ENCODE data around the gene PDCD2L. TPM values are rescaled to one million over a fixed set of nuclear protein-coding genes. Genes with fewer than 3 reads are reported as not detected.
"Not testable (repeated sequence)": the region's sequence is repeated elsewhere in the genome, so short reads cannot be mapped to it uniquely, and the experiment has no call there.

The PDCD2L gene
- total RNA-seq, 6 donors from 2014 or later, result 3.2 to 35.6 (median 9.5) TPM

DNA sequence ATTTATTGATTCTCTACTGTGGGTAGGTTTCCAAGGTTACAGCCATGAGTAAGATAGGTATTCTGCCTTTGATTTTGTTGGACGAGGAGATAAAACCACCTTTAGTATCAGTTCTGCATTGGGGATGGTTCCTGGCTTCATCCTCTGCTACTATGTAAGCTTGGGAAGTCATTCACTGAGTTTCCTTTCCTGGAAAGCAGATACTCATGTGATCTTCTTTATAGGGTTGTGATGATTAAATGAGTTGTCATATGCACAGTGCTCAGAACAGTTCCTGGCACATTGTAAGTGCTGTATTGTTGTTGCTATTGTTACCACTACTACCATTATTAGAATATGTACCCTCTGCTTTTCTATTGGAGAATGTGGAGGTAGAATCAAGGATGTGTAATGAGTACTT is 64.2 kb downstream of the PDCD2L start:
- Histone ChIP-seq H3K27ac (no peak overlapping the region), H3K36me3 (peaks cover 38 to 96% (median 62%) of the 10 kb centered on the region in 4 donors), H3K4me1 (no peaks in the 10 kb centered on the region), H3K4me3 (no peak overlapping the region), H3K27me3 (no peaks in the 10 kb centered on the region), H3K9me3 (no peaks in the 10 kb centered on the region)
- 47 to 69% methylated on average over 1 of the region's 1 CpG for WGBS, 2 donors
- ATAC-seq (ENCODE audit: low FRiP score in 2 of 2) (no peak), DNase-seq (no peak)
- no peak for TF ChIP-seq EP300 (IDR thresholded peaks at IDR 0.05)
- TF ChIP-seq, protein P1, sequence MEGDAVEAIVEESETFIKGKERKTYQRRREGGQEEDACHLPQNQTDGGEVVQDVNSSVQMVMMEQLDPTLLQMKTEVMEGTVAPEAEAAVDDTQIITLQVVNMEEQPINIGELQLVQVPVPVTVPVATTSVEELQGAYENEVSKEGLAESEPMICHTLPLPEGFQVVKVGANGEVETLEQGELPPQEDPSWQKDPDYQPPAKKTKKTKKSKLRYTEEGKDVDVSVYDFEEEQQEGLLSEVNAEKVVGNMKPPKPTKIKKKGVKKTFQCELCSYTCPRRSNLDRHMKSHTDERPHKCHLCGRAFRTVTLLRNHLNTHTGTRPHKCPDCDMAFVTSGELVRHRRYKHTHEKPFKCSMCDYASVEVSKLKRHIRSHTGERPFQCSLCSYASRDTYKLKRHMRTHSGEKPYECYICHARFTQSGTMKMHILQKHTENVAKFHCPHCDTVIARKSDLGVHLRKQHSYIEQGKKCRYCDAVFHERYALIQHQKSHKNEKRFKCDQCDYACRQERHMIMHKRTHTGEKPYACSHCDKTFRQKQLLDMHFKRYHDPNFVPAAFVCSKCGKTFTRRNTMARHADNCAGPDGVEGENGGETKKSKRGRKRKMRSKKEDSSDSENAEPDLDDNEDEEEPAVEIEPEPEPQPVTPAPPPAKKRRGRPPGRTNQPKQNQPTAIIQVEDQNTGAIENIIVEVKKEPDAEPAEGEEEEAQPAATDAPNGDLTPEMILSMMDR (IDR thresholded peaks at IDR 0.05), result no peak
- no peak for TF ChIP-seq POLR2AphosphoS5 (IDR thresholded peaks at IDR 0.05)
- TF ChIP-seq POLR2A (IDR thresholded peaks at IDR 0.05), result no peak

DNA sequence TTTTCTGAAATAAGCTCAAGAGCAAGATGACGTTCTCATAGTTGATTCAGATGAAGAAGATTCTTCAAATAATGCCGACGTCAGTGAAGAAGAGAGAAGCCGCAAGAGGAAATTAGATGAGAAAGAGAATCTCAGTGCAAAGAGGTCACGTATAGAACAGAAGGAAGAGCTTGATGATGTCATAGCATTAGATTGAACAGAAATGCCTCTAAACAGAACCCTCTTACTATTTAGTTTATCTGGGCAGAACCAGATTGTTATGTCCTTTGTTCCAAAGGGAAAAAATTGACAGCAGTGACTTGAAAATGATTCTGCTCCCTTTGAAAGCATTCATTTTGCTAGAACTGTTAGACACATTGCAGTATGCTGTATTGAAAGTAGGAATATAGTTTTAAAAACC is 64.8 kb downstream of the PDCD2L start:
- H3K36me3 ChIP-seq, result peaks cover 33 to 90% (median 57%) of the 10 kb centered on the region in 4 donors
- not testable (repeated sequence) for H3K27me3 ChIP-seq; H3K9me3 ChIP-seq; DNase-seq; H3K4me1 ChIP-seq; H3K4me3 ChIP-seq; ATAC-seq (ENCODE audit: low FRiP score in 2 of 2); H3K27ac ChIP-seq
- 86 to 92% methylated on average over 5 of the region's 5 CpGs for WGBS, 2 donors

DNA sequence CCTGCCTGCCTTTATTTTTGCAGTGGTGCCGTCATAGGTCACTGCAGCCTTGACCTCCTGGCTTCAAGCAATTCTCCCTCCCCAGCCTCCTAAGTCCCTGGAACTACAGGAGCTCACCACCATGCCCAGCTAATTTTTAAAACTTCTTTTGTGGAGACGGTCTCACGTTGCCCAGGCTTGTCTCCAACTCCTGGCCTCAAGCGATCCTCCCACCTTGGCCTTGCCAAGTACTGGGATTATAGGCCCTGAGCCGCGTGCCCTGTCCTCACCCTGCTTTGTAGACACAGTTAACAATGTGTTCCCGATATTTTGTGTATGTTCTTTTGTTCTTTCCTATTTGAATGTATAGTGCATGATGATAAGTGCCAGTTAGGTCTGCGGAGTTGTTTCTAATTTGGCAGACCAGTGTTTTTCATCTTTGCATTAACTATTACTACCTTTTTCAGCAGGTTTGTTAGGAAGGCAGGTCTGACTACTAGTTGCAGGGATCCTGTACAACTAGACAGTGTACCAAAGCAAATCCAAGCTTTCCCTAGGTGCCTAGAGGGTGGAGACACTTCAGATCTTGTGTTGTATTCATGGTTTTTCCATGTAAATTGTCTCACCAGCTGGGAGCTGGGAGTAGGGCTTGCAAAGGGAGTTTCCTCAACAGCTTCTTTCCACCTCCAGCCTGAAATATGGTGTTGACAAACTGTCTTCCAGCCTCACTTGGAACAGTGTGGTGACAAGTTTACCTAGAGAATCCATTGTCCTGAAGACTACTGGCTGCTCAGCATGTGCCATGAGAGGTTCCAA is 67.9 kb downstream of the PDCD2L start:
- Histone ChIP-seq H3K36me3 (peaks cover 23 to 59% (median 31%) of the 10 kb centered on the region in 4 donors), H3K9me3 (no peaks in the 10 kb centered on the region), H3K4me3 (no peak overlapping the region), H3K27ac (no peak overlapping the region), H3K4me1 (peaks cover 0 to 9% (median 2%) of the 10 kb centered on the region in 4 donors), H3K27me3 (no peaks in the 10 kb centered on the region)
- 82 to 95% methylated on average over 8 of the region's 8 CpGs for WGBS, 2 donors
- ATAC-seq (ENCODE audit: low FRiP score in 2 of 2) (no peak), DNase-seq (no peak)
- no peak for TF ChIP-seq POLR2A (IDR thresholded peaks at IDR 0.05)
- TF ChIP-seq EP300 (IDR thresholded peaks at IDR 0.05), result no peak
- TF ChIP-seq POLR2AphosphoS5 (IDR thresholded peaks at IDR 0.05), result no peak
- TF ChIP-seq, protein P1 (IDR thresholded peaks at IDR 0.05), result no peak

DNA sequence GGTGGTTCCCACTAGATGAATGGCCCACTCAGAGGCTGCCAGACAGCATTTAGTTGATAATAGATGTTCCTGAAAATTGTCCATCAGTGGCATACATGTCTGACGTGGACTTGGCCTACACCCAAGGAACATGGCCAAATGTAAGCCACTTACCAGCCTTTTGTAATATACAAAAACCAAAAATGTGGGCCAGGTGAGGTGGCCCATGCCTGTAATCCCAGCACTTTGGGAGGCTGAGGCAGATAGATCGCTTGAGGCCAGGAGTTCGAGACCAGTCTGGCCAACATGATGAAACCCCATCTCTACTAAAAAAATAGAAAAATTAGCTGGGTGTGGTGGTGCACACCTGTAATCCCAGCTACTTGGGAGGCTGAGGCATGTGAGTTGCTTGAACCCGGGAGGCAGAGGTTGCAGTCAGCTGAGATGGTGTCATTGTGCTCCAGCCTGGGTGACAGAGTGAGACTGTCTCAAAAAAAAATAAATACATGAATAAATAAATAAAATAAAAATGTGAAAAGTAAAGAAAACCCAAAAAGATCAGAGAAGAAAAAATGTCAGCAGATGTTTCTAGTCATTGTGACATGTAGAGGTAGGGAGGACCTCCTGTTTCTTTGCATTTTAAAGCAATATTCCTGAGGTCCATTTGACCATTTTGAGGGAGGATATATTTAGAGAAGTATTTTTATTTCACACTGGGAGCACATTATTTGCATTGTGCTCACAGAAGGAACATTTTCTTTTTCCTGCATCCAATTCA is 70.2 kb downstream of the PDCD2L start:
- Histone ChIP-seq H3K4me3 (no peak overlapping the region), H3K36me3 (peaks cover 11 to 36% (median 19%) of the 10 kb centered on the region in 4 donors), H3K9me3 (no peaks in the 10 kb centered on the region), H3K27ac (peak overlapping the region in 2 of 4 donors; percentile 41 to 58), H3K4me1 (peaks cover 0 to 9% (median 2%) of the 10 kb centered on the region in 4 donors), H3K27me3 (no peaks in the 10 kb centered on the region)
- TF ChIP-seq EP300 (IDR thresholded peaks at IDR 0.05) (no peak), POLR2A (IDR thresholded peaks at IDR 0.05) (no peak), POLR2AphosphoS5 (IDR thresholded peaks at IDR 0.05) (no peak)
- TF ChIP-seq, protein P1 (IDR thresholded peaks at IDR 0.05), result no peak
- ATAC-seq (ENCODE audit: low FRiP score in 2 of 2) (no peak), DNase-seq (no peak)
- WGBS, 2 donors, result 83 to 86% methylated on average over 4 of the region's 4 CpGs

Data from upper lobe of left lung (tissue), 6 donors.